ENCODE measurements around the gene NR1D1.

The NR1D1 gene

DNA sequence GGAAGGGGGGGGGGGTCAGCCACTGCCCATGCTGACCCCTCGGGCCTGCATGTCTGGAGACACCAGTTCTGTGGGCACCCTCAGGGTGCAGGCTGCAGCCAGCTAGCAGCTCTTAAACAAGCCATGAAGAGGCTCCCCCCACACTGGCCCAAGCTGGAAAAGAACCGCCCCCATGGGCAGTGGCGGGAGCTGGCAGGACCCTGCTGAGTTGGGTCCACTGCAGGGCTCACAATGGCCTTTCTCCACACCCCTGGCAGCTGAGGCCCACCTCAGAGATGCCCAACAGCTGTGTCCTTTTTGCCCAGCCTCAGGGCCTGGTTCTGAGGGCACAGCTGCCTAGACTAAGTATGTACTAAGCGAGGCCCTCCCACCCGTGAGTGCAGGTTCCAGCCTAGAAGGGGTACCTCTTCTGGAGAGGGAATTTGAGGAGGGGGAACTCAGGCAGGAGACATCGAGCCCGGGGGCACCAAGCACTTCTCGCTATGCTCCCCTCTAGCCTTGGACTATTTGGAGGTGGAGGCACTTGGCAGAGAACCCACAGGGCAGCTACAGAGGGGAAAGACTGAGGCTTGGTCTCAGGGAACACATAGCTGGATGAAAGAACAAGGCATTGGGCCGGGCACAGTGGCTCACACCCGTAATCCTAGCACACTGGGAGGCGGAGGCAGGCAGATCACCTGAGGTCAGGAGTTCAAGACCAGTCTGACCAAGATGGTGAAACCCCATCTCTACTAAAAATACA is 34.4 kb downstream of the NR1D1 start:
- Histone ChIP-seq H3K79me2 (ENCODE audit: low read length) (no peaks in the 10 kb centered on the region), H3K4me2 (ENCODE audit: low read depth, low read length) (no peak overlapping the region), H3K9me2 (replicated peaks; ENCODE audit: insufficient read depth, low read length) (no peaks in the 10 kb centered on the region), H3F3A (ENCODE audit: insufficient read depth, low read length) (peaks cover 5% of the 10 kb centered on the region; the same call in 1 of the 2 replicates), H3K27ac (ENCODE audit: low read length) (no peak overlapping the region), H3K27me3 (replicated peaks; ENCODE audit: insufficient read depth, low read length) (peaks cover 14% of the 10 kb centered on the region), H3K4me1 (ENCODE audit: low read length) (peaks cover 26% of the 10 kb centered on the region), H3K36me3 (replicated peaks; ENCODE audit: insufficient read depth, low read length) (no peaks in the 10 kb centered on the region), H3K9ac (ENCODE audit: low read length) (no peak overlapping the region), H2AFZ (ENCODE audit: low read length) (no peak overlapping the region), H3K9me3 (replicated peaks; ENCODE audit: insufficient read depth, low read length) (no peaks in the 10 kb centered on the region), H3K4me3 (ENCODE audit: low read length) (no peak overlapping the region), H4K20me1 (ENCODE audit: insufficient read depth, low read length) (no peaks in the 10 kb centered on the region)
- DNase-seq, result no peak
- no peak for TF ChIP-seq EZH2phosphoT487 (IDR thresholded peaks at IDR 0.05; ENCODE audit: low read length)
- TF ChIP-seq, protein P1, sequence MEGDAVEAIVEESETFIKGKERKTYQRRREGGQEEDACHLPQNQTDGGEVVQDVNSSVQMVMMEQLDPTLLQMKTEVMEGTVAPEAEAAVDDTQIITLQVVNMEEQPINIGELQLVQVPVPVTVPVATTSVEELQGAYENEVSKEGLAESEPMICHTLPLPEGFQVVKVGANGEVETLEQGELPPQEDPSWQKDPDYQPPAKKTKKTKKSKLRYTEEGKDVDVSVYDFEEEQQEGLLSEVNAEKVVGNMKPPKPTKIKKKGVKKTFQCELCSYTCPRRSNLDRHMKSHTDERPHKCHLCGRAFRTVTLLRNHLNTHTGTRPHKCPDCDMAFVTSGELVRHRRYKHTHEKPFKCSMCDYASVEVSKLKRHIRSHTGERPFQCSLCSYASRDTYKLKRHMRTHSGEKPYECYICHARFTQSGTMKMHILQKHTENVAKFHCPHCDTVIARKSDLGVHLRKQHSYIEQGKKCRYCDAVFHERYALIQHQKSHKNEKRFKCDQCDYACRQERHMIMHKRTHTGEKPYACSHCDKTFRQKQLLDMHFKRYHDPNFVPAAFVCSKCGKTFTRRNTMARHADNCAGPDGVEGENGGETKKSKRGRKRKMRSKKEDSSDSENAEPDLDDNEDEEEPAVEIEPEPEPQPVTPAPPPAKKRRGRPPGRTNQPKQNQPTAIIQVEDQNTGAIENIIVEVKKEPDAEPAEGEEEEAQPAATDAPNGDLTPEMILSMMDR (IDR thresholded peaks at IDR 0.05; ENCODE audit: low read length), result no peak
- TF ChIP-seq EZH2 (optimal IDR thresholded peaks at IDR 0.05; ENCODE audit: low read depth, low read length), result no peak

DNA sequence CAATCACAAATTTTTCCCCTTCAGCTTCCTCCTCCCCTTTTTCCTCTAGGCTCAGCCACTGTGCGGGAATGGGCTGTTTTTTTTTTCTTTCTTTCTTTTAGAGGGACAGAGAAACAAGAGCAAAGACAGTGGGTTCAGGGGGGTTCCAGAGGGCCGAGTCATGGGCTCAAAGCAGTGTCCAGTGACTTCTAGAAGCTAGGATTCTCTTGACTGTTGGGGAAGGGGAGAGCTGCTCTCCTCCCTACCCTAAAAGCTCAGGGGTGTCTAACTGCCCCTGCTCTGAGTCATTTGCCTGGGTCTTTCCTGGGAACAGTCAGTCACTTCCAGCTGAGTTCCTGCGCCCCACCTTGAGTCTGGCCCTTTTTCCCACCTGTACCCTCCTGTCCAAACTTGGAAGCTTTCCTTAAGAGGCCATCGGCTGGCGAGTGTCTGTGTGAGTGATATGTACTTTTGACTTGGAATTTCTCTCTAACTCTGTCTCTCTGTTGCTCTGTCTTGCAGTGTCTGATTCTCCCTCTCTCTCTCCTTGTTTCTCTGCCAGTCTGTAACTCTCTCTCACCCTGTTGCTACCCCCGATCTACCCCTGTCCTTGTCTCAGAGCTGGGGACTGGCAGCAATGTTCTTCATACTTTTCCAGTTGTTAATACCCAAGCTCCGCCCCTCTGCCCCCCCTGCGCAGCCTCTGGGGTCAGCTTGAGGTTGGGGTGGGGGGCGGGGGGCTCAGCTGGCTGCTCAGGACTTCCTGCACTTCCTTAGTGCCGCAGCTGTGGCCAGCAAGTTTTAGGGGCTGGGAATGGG is 35.2 kb downstream of the NR1D1 start:
- H3K4me3 ChIP-seq (ENCODE audit: low read length), result no peak overlapping the region
- H3K27me3 ChIP-seq (replicated peaks; ENCODE audit: insufficient read depth, low read length), result peaks cover 17% of the 10 kb centered on the region
- no peak overlapping the region for H3K9ac ChIP-seq (ENCODE audit: low read length)
- no peaks in the 10 kb centered on the region for H3K9me2 ChIP-seq (replicated peaks; ENCODE audit: insufficient read depth, low read length)
- H3K4me1 ChIP-seq (ENCODE audit: low read length), result peaks cover 25% of the 10 kb centered on the region
- no peak overlapping the region for H3K27ac ChIP-seq (ENCODE audit: low read length)
- H3K4me2 ChIP-seq (ENCODE audit: low read depth, low read length), result no peak overlapping the region
- TF ChIP-seq EZH2 (optimal IDR thresholded peaks at IDR 0.05; ENCODE audit: low read depth, low read length), result no peak
- no peak for TF ChIP-seq EZH2phosphoT487 (IDR thresholded peaks at IDR 0.05; ENCODE audit: low read length)
- no peak overlapping the region for H2AFZ ChIP-seq (ENCODE audit: low read length)
- no peaks in the 10 kb centered on the region for H3K36me3 ChIP-seq (replicated peaks; ENCODE audit: insufficient read depth, low read length)
- H3K79me2 ChIP-seq (ENCODE audit: low read length), result no peaks in the 10 kb centered on the region
- H3F3A ChIP-seq (ENCODE audit: insufficient read depth, low read length), result peaks cover 5% of the 10 kb centered on the region; the same call in 1 of the 2 replicates
- H3K9me3 ChIP-seq (replicated peaks; ENCODE audit: insufficient read depth, low read length), result no peaks in the 10 kb centered on the region
- no peak for DNase-seq
- H4K20me1 ChIP-seq (ENCODE audit: insufficient read depth, low read length), result no peaks in the 10 kb centered on the region

DNA sequence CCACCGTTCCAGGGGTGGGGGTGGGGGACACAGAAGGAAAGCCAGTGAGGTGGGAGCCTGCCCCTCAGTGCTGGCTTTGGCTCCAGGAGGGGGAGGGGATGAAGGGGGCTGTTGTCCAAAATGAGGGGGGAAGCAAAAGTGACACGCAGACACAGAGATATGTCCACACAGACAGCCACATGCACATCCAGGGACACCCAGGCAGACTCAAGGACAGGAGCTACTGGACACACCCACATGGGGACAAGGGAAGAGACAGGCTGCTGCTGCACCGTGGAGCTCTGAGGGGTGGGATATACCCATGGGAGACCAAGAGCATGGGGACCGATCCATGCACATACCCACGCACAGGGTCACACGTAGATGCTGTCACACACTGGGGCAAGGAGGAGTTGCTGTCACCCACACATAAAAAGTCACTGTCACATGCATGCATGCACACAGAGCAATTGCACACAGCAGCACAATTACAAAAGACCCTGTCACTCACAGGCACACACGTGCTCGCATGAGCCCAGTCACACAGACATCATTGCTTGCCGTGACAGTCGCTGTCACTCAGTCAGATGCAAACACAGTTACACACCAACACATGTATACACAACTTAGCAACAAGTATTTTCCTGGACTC is 36.4 kb downstream of the NR1D1 start:
- DNase-seq, result no peak
- H3K4me3 ChIP-seq (ENCODE audit: low read length), result peak overlapping the region; percentile 98

More for the DNA sequence above, 36.4 kb downstream of the NR1D1 start:
- Histone ChIP-seq H3K4me1 (ENCODE audit: low read length) (peaks cover 14% of the 10 kb centered on the region), H3K9ac (ENCODE audit: low read length) (peak overlapping the region; percentile 63; the same call in 1 of the 2 replicates), H2AFZ (ENCODE audit: low read length) (no peak overlapping the region), H3K9me3 (replicated peaks; ENCODE audit: insufficient read depth, low read length) (no peaks in the 10 kb centered on the region), H3K27me3 (replicated peaks; ENCODE audit: insufficient read depth, low read length) (peaks cover 20% of the 10 kb centered on the region), H4K20me1 (ENCODE audit: insufficient read depth, low read length) (no peaks in the 10 kb centered on the region), H3K27ac (ENCODE audit: low read length) (no peak overlapping the region), H3K79me2 (ENCODE audit: low read length) (no peaks in the 10 kb centered on the region), H3K9me2 (replicated peaks; ENCODE audit: insufficient read depth, low read length) (no peaks in the 10 kb centered on the region), H3K36me3 (replicated peaks; ENCODE audit: insufficient read depth, low read length) (no peaks in the 10 kb centered on the region), H3F3A (ENCODE audit: insufficient read depth, low read length) (no peaks in the 10 kb centered on the region), H3K4me2 (ENCODE audit: low read depth, low read length) (peak overlapping the region; percentile 65; the same call in 1 of the 2 replicates)
- TF ChIP-seq EZH2phosphoT487 (IDR thresholded peaks at IDR 0.05; ENCODE audit: low read length) (no peak), EZH2 (optimal IDR thresholded peaks at IDR 0.05; ENCODE audit: low read depth, low read length) (no peak)
- TF ChIP-seq, protein P1 (IDR thresholded peaks at IDR 0.05; ENCODE audit: low read length), result no peak

All from MM.1S (cell line).